Astrocyte of the spinal cord (primary cell): ENCODE results near the gene GMFB.

ENCODE experiments used
- DNase-seq: peaks from one replicate; pipeline ENCODE4 v3.0.0; 2011; ENCODE audit warnings: low read depth, low spot score
- H3K4me3 ChIP-seq: 2 replicates; pipeline ENCODE4 v1.5.1; 2011; ENCODE audit warnings: low read depth, mild to moderate bottlenecking, low read length, moderate library complexity
- CTCF ChIP-seq: IDR thresholded peaks from 2 replicates; pipeline ENCODE4 v1.5.1; 2012; ENCODE audit warnings: low read depth, mild to moderate bottlenecking, low read length, inconsistent platforms
- in situ Hi-C: cut with HindIII; loops from 2 replicates; pipeline ENCODE4 v1.10.0; 2017; ENCODE audit warnings: low sequenced_read_pairs

Gene GMFB

GRCh38 chr14:54532111-54533012 lies 43.6 kb upstream of the GMFB start:
- TF ChIP-seq CTCF = no peak
- DNase-seq = no peak
- in situ Hi-C loops = no loop called here
- no peak overlapping the region for H3K4me3 ChIP-seq

GRCh38 chr14:54529811-54530210 lies 41.0 kb upstream of the GMFB start:
- no peak overlapping the region for H3K4me3 ChIP-seq
- TF ChIP-seq CTCF = no peak
- DNase-seq = peak; percentile 59
- in situ Hi-C loops = no loop called here

GRCh38 chr14:54528973-54529372 lies 40.2 kb upstream of the GMFB start:
- in situ Hi-C loops = no loop called here
- no peak for TF ChIP-seq CTCF
- H3K4me3 ChIP-seq = no peak overlapping the region
- DNase-seq = no peak

GRCh38 chr14:54524410-54524809 lies 35.6 kb upstream of the GMFB start:
- H3K4me3 ChIP-seq = no peak overlapping the region
- in situ Hi-C loops = no loop called here
- no peak for DNase-seq
- no peak for TF ChIP-seq CTCF

- no peak overlapping the region for H3K4me3 ChIP-seq
- no peak for DNase-seq
- no peak for TF ChIP-seq CTCF
- in situ Hi-C loops = no loop called here
Measured at GRCh38 chr14:54516709-54517108, 27.9 kb upstream of the GMFB start.

GRCh38 chr14:54515670-54516069 lies 26.9 kb upstream of the GMFB start:
- TF ChIP-seq CTCF = no peak
- no peak overlapping the region for H3K4me3 ChIP-seq
- in situ Hi-C loops = no loop called here
- no peak for DNase-seq
